Caco-2 (cell line): ENCODE measurements around the gene SORT1. TPM values are rescaled to one million over a fixed set of nuclear protein-coding genes. Genes with fewer than 3 reads are reported as not detected.

Source experiments
- BruUV-seq: library from RNA; stranded (reverse); fragments of 400-500 nt; replicated peaks from 2 replicates; lab custom pipeline; 2021; lab: Mats Ljungman, UMichigan
- CTCF ChIA-PET: fragments of 300-600 bp; sonication (Branson Sonifier 250); formaldehyde crosslinking; loops from one replicate; lab custom pipeline; 2022; ENCODE audit warnings: antibody characterized with exemption; lab: Charles Lee
- POLR2A ChIA-PET: fragments of 300-600 bp; sonication (Branson Sonifier 250); formaldehyde crosslinking; loops from one replicate; lab custom pipeline; 2022; ENCODE audit warnings: antibody characterized with exemption; lab: Charles Lee
- DNase-seq, 2 experiments: peaks; one replicate each; pipeline versions ENCODE4 v3.0.0 to v3.0.0-alpha.2; 2020 to 2022
- H3K27me3 ChIP-seq: replicated peaks from 2 replicates; pipeline ENCODE4 v1.6.0; 2011; ENCODE audit warnings: low read length; ENCODE audit not compliant: control insufficient read depth, insufficient read depth
- H3K36me3 ChIP-seq: 2 replicates; pipeline ENCODE4 v1.5.1; 2011; ENCODE audit warnings: low read length; ENCODE audit not compliant: control insufficient read depth, insufficient read depth
- H3K4me1 ChIP-seq: fragments of 250-450 bp; sonication (Bioruptor Pico); 2 replicates; pipeline ENCODE4 v1.5.1; 2020; ENCODE audit warnings: mild to moderate bottlenecking
- H3K4me3 ChIP-seq: 2 replicates; pipeline ENCODE4 v1.5.1; 2011; ENCODE audit warnings: low read depth, mild to moderate bottlenecking, control low read depth, low read length
- H3K9me3 ChIP-seq: fragments of 250-450 bp; sonication (Bioruptor Pico); 2 replicates; pipeline ENCODE4 v1.5.1; 2020; ENCODE audit warnings: mild to moderate bottlenecking, moderate library complexity
- H3K27ac Mint-ChIP-seq: one replicate; pipeline ENCODE4 v1.8.0; 2022; ENCODE audit warnings: mixed read lengths; ENCODE audit not compliant: unreplicated experiment
- H3K27me3 Mint-ChIP-seq: one replicate; pipeline ENCODE4 v1.8.0; 2022; ENCODE audit warnings: mixed read lengths; ENCODE audit not compliant: insufficient read depth, unreplicated experiment
- H3K36me3 Mint-ChIP-seq: one replicate; pipeline ENCODE4 v1.8.0; 2022; ENCODE audit warnings: mild to moderate bottlenecking, mixed read lengths; ENCODE audit not compliant: insufficient read depth, unreplicated experiment
- H3K4me1 Mint-ChIP-seq: one replicate; pipeline ENCODE4 v1.8.0; 2022; ENCODE audit warnings: low read depth, mixed read lengths; ENCODE audit not compliant: unreplicated experiment
- H3K4me3 Mint-ChIP-seq: one replicate; pipeline ENCODE4 v1.8.0; 2022; ENCODE audit warnings: mild to moderate bottlenecking, moderate library complexity, mixed read lengths; ENCODE audit not compliant: unreplicated experiment
- H3K9me3 Mint-ChIP-seq: one replicate; pipeline ENCODE4 v1.8.0; 2022; ENCODE audit warnings: mixed read lengths; ENCODE audit not compliant: unreplicated experiment
- intact Hi-C: fragments of 100-400 bp; cut with micrococcal nuclease; formaldehyde crosslinking; loops from one replicate; pipeline ENCODE4 v1.10.0; 2022; ENCODE audit not compliant: unreplicated experiment
- total RNA-seq: library from RNA; stranded (reverse); gene quantifications from 2 replicates; pipeline ENCODE4 v1.2.3, GENCODE V29; 2022
- TF ChIP-seq, protein P1 (sequence below), 2 experiments: fragments of 200-600 bp in 1 of 2; IDR thresholded peaks; 1 replicate in 1 of 2; 2 replicates in 1 of 2; pipeline versions ENCODE4 v1.5.1 to v1.8.0; 2011 to 2022; ENCODE audit warnings: antibody characterized with exemption in 1 of 2, control low read depth in 1 of 2, inconsistent platforms in 1 of 2, low read depth in 1 of 2, low read length in 1 of 2, mild to moderate bottlenecking in 1 of 2, moderate library complexity in 1 of 2; ENCODE audit not compliant: insufficient read depth in 1 of 2, severe bottlenecking in 1 of 2, unreplicated experiment in 1 of 2

The SORT1 gene
- total RNA-seq, 1 experiment from 2014 or later, result 67.1 TPM

DNA sequence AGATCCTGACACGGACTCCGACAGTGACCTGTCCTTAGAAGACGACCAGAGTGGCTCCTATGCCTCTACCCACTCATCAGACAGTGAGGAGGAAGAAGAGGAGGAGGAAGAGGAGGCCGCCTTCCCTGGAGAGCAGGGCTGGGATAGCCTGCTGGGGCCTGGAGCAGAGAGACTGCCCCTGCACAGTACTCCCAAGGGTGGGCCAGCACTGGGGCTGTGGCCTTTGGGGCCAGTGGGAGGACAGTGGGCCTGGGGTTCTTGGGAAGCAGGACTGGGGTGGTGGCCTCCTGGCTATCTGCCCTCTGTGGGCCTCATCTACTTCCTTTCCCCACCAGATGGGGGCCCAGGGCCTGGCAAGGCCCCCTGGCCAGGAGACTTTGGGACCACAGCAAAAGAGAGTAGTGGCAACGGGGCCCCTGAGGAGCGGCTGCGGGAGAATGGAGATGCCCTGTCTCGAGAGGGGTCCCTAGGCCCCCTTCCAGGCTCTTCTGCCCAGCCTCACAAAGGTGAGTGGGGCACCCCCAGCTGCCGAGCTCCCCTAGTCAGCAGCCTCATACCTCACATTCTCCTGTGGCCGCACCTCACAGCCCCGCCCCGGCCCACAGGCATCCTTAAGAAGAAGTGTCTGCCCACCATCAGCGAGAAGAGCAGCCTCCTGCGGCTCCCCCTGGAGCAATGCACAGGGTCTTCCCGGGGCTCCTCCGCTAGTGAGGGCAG, 124.7 kb downstream of the SORT1 start:
- H3K27me3 ChIP-seq, result no peaks in the 10 kb centered on the region
- H3K36me3 ChIP-seq, result no peaks in the 10 kb centered on the region
- no TSS peak for BruUV-seq
- Mint-ChIP-seq H3K27ac (peak overlapping the region; percentile 73), H3K4me3 (peak overlapping the region; percentile 16), H3K4me1 (peaks cover 15% of the 10 kb centered on the region), H3K9me3 (no peaks in the 10 kb centered on the region), H3K36me3 (peaks cover 8% of the 10 kb centered on the region), H3K27me3 (no peaks in the 10 kb centered on the region)
- peak; percentile 42 to 66 for DNase-seq
- ChIA-PET CTCF (interaction anchor here (0.5 to 0.6 kb wide), 3 partner anchors 34 to 181 kb away, joined by 3 to 4 read pairs (median 3); partner anchors contain the start of gene MYBPHL), POLR2A (no interaction called here)
- H3K4me1 ChIP-seq, result peaks cover 45% of the 10 kb centered on the region
- H3K9me3 ChIP-seq, result no peaks in the 10 kb centered on the region
- H3K4me3 ChIP-seq, result peak overlapping the region; percentile 4
- intact Hi-C loops, result no loop called here
- TF ChIP-seq, protein P1, sequence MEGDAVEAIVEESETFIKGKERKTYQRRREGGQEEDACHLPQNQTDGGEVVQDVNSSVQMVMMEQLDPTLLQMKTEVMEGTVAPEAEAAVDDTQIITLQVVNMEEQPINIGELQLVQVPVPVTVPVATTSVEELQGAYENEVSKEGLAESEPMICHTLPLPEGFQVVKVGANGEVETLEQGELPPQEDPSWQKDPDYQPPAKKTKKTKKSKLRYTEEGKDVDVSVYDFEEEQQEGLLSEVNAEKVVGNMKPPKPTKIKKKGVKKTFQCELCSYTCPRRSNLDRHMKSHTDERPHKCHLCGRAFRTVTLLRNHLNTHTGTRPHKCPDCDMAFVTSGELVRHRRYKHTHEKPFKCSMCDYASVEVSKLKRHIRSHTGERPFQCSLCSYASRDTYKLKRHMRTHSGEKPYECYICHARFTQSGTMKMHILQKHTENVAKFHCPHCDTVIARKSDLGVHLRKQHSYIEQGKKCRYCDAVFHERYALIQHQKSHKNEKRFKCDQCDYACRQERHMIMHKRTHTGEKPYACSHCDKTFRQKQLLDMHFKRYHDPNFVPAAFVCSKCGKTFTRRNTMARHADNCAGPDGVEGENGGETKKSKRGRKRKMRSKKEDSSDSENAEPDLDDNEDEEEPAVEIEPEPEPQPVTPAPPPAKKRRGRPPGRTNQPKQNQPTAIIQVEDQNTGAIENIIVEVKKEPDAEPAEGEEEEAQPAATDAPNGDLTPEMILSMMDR (IDR thresholded peaks at IDR 0.05; ENCODE audit: insufficient read depth in 1 of 2, low read depth in 1 of 2, low read length in 1 of 2, severe bottlenecking in 1 of 2, unreplicated experiment in 1 of 2), result no peak

DNA sequence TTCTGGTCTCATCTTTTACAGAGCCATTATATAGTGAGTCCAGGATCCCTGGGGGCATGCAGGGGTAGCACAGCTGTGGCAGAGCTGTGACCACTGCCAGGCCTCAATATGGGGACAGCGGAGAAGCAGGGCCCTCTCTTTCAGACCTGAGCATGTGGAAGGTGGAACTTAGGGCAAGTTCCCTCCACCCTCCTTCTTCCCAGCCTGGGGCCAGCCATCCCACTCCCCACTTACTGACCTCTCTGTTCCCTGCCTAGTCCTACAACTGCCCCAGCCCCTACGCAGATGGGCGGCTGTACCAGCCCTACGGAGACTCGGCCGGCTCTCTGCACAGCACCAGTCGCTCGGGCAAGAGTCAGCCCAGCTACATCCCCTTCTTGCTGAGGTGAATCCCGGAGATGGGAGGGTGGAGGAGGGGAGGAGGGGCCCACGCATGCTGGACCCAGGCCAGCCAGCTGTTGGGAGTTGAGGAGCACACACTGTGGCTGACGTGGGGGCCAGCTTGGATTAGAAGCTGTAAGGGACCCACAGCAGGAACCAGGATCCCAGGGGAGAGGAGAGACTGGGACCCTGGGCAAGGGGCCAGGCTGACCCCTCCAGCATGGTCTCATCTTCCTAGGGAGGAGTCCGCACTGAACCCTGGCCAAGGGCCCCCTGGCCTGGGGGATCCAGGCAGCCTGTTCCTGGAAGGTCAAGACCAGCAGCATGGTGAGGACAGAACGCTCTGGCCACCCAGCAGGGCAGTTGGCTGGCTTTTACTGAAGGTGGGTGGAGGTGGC, 125.5 kb downstream of the SORT1 start:
- H3K27me3 ChIP-seq, result no peaks in the 10 kb centered on the region
- no peaks in the 10 kb centered on the region for H3K9me3 ChIP-seq
- H3K36me3 ChIP-seq, result no peaks in the 10 kb centered on the region
- peak overlapping the region; percentile 16 for H3K4me3 Mint-ChIP-seq
- H3K4me3 ChIP-seq, result no peak overlapping the region
- ChIA-PET CTCF (no interaction called here), POLR2A (no interaction called here)
- H3K4me1 Mint-ChIP-seq, result peaks cover 15% of the 10 kb centered on the region
- H3K4me1 ChIP-seq, result peaks cover 37% of the 10 kb centered on the region
- BruUV-seq, result no TSS peak
- no peaks in the 10 kb centered on the region for H3K9me3 Mint-ChIP-seq
- peaks cover 8% of the 10 kb centered on the region for H3K36me3 Mint-ChIP-seq
- intact Hi-C loops, result no loop called here
- peak overlapping the region; percentile 73 for H3K27ac Mint-ChIP-seq
- DNase-seq, result peak in 1 of 2 experiments; percentile 18
- TF ChIP-seq, protein P1 (IDR thresholded peaks at IDR 0.05; ENCODE audit: insufficient read depth in 1 of 2, low read depth in 1 of 2, low read length in 1 of 2, severe bottlenecking in 1 of 2, unreplicated experiment in 1 of 2), result no peak
- H3K27me3 Mint-ChIP-seq, result no peaks in the 10 kb centered on the region

DNA sequence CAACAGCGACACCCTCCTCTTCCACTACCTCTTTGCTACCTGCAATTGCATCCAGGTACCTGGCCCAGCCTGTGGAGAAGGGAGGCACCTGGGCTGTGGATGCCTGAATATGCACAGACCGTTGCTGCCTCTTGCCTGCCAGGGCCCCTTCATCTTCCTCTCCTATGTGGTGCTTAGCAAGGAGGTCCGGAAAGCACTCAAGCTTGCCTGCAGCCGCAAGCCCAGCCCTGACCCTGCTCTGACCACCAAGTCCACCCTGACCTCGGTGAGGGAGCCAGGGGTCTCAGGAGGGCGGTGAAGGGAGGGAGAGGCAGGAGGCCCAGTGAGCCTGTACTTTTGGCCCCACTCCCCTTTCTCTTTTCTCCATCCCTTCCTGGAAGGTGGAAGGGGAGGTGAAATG, 126.3 kb downstream of the SORT1 start:
- no TSS peak for BruUV-seq
- H3K27ac Mint-ChIP-seq, result no peak overlapping the region
- H3K9me3 Mint-ChIP-seq, result no peaks in the 10 kb centered on the region
- intact Hi-C loops, result no loop called here
- peaks cover 15% of the 10 kb centered on the region for H3K4me1 Mint-ChIP-seq
- peaks cover 34% of the 10 kb centered on the region for H3K4me1 ChIP-seq
- H3K36me3 ChIP-seq, result no peaks in the 10 kb centered on the region
- POLR2A ChIA-PET, result no interaction called here
- H3K27me3 Mint-ChIP-seq, result no peaks in the 10 kb centered on the region
- no peaks in the 10 kb centered on the region for H3K9me3 ChIP-seq
- peaks cover 8% of the 10 kb centered on the region for H3K36me3 Mint-ChIP-seq
- TF ChIP-seq, protein P1 (IDR thresholded peaks at IDR 0.05; ENCODE audit: insufficient read depth in 1 of 2, low read depth in 1 of 2, low read length in 1 of 2, severe bottlenecking in 1 of 2, unreplicated experiment in 1 of 2), result no peak
- CTCF ChIA-PET, result no interaction called here
- no peaks in the 10 kb centered on the region for H3K27me3 ChIP-seq
- H3K4me3 ChIP-seq, result no peak overlapping the region
- H3K4me3 Mint-ChIP-seq, result no peak overlapping the region
- DNase-seq, result no peak
